Femur (tissue), 1 donor: Measurements from ENCODE around the gene SPATA16.
"Not testable (repeated sequence)": the region's sequence is repeated elsewhere in the genome, so short reads cannot be mapped to it uniquely, and the experiment has no call there.

Source experiments
- DNase-seq: peaks from one replicate; pipeline ENCODE4 v3.0.0-alpha.2; 2017

Gene SPATA16

DNA sequence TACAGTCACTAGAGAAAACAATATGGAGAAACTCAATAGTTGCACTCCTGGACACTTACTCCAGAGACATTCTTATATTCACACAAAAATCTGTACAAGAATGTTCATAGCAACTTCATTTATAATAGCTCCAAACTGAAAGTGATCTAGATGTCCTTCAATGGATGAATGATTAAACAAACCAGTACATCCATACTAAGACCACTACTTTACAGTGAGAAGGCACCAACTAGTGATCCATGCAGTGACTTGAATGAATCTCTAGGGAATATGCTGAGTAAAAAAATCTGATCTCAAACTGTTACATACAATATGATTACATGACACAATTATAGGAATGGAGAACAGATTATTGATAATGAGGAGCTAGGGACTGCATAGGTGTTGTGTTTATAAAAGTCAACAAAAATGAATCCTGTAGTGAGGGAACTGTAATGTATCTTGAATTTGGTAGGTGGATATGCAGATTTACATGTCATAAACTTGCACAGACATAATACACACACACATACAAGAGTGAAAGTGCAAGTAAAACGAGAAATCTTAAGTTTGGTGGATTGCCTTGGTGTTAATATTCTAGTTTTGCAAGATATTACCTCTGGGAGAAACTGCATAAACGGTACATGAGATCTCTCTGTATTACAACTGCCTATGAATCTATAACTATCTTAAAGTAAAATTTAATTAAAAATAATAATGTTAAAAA lies 85.7 kb downstream of the SPATA16 start:
- DNase-seq, result no peak

DNA sequence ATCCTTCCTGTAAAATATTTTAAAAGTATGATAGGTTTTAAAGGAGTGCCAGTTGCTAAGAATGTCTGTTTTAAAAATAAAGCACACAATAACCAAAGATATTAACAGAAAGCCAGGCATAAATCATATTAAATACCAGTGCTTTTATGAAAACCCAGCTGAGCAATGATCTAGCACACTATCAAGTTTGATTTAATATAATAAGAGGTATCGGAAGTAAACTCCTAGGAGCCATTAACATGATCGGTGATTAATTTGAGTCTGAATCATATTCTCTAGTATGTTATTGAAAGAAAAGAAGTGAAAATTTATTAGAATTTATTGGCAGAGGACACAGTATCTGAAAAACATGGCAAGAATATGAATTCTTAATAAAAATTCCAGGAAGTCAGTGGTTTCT lies 91.7 kb downstream of the SPATA16 start:
- DNase-seq, result no peak

DNA sequence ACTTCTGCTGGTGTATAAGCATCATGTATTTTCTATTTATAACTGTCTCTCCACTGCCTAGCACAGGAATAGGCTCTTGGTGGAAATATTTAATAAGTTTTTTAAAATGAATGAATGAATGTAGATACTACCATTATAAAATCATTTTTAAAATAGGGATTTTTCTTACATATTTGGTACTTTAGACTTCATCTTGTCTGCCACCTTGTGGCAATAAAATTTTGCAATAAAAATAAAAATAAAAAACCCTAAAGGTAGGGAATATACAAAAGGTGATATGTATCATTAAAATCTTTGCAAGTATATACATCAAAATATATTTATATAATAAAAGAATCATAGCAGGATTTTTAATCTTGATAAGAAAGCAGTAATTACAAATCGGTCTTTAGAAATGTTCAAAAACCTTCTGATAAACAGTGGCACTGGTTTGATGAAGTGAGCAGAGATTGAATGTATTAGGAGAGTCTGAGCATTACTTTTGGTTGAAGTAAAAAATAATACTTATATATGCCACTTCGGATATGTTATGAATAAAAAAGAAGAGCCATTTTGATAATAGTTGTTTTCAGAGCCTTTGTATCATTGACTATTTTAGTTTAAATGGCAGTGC lies 95.2 kb downstream of the SPATA16 start:
- DNase-seq, result no peak

DNA sequence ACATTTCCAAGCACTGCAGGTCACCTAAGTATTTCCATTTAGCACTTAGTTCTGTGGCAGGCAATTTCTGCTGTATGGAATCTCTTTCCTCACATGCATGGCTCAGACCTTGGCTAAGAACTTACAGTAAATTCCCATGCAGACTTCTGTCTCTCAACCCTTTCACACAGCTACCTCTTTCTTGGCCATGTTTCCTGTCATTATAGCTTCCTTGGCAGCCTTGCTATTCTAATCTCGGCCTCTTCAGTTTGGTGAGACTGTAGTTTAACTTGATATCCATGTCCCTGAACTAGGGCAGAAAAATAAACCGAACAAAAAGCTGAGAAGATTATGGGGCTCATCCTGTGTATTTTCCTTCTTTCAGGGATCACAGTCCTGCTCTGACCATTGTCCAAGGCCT lies 96.0 kb downstream of the SPATA16 start:
- no peak for DNase-seq

DNA sequence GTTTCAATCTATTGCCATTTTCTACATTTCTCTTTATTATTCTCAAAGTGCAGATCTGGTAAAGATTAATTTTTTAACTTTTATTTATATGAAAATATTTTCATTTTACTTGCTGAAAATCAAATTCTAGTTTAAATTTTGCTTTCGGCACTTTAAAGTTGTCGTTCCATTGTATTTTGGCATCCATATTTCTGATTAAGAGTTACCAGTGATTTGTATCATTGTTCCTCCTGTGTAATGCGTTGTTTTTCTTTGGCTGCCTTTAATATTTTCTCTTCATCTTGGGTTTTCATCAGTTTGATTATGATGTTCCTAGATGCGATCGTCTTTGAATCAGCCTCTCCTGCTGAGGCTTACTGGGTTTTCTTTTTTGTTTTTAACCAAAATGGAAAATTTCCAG lies 97.3 kb downstream of the SPATA16 start:
- DNase-seq, result no peak

DNA sequence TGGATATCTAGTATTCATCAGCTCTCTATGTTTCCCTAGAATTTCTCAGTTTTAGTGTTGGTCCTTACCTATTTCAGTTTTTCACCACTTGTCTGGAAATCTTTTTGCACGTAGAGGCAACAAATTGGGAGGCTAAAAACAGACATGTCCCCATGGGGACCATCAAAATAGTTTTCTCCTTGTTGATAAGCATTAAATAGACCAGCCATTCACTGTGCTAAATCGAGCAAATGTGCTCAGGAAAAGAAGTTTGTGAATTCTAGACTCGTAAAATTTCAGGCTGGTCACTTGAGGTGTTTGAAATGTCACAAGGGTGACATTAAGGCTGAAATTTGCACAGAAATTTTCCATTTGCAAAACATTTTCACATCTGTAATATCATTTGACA lies 102.6 kb downstream of the SPATA16 start:
- no peak for DNase-seq

DNA sequence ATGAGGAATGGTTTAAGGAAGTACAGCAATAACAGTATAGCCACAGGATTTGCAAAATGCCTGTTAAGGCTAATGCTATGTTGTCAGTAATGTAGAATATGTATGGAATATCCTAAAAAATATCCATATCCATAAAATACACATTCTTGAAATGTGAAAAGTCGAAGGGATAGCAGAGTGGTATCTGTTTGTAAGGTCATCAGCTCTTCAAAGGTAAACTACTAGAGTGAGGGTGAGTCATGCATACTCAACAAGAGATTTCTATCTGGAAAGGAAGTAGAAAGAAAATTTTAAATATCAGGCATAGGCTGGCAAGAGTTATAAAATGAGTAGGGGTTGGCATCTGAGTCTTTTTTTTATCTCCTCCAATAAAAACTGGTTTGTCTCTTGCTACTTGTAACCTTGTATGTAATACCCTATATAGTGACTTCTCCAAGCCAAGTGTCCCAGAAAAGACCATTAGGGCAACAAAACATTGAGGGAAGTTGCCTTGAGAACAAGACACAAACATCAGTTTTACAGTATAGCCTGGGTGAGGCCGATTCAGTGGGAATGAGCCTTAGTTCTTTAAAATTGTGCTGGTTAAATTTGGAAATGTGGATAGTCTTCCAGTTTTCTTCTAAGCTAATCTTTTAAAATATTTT lies 103.1 kb downstream of the SPATA16 start:
- no peak for DNase-seq

DNA sequence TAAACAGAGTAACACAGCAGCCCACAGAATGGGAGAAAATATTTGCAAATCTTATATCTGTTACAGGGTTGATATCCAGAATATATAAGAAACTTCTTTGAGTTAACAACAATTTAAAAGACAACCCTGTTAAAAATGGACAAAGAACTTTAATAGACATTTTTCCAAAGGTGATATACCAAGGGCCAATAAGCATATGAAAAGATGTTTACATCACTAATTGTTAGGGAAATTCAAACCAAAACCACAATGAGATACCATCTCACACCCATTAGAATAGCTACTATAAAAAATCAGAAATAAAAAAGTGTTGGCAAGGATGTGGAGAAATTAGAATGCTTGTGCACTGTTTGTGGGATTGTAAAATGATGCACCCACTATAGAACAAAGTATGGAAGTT lies 110.8 kb downstream of the SPATA16 start:
- no peak for DNase-seq

DNA sequence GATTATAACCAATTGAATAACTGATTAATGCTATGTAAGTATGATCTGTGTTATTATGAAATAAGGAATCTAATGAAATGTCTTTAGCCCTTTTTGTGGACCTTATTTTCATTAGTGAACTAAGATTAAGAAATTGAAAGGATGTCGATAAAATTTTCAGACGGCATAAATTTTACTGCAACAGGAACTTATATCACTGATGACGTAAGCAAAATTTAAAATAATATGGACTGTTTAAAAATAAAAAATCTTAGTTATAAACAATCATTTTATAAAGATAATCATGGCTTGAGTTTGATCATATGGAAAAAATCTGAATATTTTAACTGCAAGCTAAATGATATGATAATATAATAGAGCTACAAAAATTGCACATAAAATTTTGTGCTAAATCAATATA lies 112.7 kb downstream of the SPATA16 start:
- DNase-seq, result no peak

DNA sequence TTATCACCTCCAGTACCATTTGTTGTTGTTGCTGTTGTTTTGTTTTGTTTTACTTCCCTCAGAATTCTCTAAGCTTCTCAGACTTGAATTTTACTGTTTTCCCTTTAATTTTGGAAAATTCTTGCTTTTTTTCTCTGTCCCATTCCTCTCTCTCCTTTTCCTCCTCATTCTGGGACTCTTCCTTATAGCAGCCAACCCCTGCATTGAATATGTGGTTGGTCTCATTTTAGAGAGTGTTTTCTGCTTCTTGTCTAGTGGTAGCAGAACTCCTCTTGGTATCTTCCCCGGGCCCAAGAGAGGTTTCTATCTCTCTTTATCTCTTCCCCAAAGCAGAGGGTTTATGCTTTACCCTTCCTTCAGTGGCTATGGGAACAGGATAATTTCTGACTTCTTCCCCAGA lies 113.6 kb downstream of the SPATA16 start:
- no peak for DNase-seq

DNA sequence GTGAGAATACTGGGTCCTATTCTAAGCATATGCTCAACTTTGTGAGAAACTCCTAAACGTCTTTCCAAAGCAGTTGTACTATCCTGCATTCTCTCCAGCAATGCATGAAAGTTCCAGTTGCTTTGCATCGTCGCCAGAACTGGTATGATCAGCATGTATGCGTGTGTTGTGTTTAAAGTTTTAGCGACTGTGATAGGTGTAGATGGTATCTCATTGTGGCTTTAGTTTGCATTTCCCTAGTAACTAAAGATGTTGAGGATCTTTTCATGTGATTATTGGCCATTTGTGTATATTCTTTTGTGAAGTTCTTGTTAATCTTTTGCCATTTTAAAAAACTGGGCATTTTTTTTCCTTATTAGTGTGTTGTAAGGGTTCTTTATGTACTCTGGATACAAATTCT lies 115.1 kb downstream of the SPATA16 start:
- no peak for DNase-seq

DNA sequence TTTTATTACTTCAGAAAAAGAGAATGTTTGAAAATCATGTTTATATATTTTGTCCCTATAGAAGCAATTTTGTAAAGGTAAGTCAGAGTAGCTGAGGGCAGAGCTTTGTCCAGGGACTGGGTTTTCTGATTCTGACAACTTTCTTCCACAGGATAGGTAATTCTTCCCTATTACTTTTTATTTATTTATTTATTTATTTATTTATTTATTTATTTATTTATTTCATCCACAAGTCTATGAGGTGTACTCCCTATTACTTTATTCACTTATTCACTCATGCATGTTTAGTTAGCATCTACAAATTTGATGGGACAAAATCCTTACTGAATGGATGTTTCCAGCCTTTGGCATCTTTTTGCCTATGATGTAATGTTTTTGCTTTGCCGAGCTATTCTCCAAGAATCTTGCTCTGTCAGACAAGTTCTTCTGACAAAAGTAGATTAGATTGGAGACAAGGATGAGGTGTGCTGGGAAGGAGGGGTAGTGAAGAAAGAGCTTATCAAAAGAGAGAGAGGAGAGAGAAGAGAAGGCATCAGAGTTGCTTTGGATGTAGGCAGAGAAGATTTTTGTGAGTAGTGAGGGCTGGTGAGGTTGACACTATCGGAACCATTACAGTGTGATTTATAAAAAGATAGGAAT lies 119.4 kb downstream of the SPATA16 start:
- DNase-seq, result no peak

DNA sequence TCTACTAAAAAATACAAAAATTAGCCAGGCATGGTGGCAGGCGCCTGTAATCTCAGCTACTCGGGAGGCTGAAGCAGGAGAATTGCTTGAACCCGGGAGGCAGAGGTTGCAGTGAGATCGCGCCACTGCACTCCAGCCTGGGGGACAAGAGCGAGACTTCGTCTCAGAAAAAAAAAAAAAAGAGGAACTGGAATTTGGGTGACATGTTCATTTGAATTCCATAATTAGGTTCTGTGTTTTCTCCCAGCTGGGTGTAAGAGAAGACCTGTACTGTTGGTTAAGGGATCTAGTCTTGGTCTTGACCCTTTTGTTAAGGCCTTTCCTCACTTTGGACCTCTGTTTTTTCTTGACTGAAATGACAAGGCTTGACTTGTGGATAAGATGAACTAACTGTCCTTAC lies 120.9 kb downstream of the SPATA16 start:
- DNase-seq, result not testable (repeated sequence)

DNA sequence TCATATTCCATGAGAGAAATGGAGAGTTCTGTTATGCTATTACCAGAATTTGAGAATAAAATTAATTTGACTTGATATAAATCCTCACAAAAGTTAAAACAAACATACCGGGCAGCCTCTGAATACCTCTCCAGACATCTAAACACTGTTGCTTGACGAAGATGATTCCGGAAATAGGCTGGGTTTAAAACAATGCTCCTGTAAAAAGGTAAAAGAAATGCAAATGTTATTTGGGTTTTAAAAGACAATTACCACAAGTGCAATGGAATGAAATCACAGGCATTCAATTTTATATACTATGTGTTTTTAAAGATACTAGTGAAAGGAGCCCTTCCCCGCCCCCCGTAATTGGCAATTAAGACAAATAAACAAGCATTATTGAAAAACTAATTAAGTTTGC lies 121.7 kb downstream of the SPATA16 start:
- no peak for DNase-seq

DNA sequence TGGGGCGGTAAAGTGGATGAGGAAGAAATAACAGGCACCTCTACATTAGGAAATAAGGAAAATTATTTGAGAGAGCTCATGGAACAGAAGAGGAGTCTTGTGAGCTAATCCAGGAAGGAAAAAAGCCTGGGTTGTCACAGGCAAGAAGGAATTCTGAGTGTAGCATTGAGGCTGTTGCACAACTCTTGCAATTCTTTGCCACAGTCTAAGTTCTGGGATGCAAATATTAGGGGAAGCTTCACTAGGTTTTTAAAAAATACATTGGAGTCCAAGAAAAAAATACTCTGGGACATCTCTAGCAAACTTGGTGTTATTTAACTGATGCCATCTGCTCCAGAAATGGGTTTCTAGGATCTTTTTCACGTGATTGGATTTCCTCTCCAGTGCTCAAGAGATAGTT lies 122.3 kb downstream of the SPATA16 start:
- DNase-seq, result no peak

DNA sequence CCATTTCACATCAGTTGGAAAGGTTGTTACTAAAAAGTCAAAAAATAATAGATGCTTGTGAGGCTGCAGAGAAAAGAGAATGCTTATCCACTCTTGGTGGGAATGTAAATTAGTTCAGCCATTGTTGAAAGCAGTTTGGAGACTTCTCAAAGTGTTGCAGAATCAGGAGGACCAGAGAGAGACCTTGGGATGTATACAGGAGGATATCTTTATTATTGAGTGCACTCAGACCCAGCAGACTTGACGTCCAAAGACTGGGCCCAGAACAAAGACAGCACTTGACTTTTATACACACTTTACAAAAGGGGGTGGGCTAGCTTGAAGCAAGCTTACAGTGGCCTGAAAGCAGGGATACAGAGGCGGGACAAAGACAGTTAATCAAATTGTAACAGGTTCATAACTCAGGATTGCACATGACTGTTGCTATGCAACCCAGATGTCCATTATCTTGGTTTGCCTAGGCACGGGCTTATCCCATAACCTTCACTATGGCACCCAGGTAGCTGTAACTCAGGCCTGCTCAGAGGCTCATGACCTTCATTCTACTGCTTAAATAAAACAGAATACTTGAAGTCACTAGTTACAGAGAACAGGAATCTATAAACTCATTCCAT lies 127.7 kb downstream of the SPATA16 start:
- DNase-seq, result no peak

DNA sequence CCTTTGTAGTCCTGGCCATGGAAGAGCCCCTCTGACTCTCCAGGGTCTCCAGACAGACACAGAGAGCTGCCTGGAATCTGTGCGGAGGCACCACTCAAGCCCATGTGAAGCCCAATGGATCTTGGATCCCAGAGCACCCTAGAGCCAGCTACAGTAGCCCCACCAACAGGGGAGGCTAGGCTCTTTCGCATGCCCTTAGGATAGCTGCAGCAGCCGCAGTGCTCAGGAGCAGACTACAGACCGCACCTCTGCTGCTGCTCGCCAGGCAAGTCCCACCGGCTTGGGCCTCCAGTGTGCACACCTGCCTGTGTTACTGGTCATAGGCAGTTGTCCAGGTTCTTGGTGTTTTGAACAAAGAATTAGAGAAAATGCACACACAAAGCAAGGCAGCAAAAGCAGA lies 131.6 kb downstream of the SPATA16 start:
- no peak for DNase-seq

DNA sequence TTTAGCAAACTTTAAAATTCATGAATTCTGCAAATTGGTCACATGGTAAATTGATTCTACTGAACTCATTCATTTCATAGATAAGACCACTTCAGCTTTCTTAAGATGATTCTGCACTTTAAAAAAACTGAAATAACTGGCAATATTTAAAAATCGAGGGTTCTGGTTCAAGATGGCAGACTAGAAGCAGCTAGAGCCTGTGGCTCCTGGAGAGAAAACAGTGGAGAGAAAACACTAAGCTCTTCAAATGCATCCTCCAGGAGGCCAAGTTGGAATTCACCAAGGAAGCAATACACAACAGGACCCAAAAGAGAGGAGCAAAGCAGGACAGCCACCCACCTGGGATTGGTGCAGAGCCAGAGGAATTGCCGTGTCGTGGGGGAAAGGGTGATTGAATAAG lies 132.1 kb downstream of the SPATA16 start:
- no peak for DNase-seq

DNA sequence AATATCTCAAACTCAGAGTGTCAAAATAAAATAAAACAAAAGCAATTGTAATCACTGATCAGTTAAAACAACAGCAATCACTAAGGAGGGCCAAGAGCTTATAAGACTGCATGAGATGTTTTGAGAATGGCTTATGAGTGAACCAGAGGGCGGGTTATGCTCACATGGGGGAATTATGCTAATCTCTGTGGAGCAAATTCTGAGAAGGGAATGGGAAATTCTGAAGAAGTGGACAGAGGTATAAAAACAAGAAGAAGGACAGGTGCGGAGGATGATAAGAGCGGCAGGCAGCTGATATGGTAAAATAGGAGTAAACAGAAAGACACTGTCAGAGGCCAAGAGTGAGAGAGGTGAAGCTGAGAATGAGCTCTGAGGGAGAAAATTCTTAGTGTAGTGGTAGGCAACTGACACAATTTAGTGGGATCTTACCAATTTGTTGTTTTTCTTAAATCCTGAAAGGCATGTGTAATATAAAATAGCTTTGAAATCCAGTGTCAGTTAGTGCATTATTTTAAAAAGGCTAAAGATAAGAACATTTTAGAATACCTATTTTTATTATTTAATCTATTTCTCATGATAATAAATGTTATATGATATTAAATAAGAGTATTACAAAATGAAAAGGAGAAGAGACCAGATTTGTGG lies 133.8 kb downstream of the SPATA16 start:
- no peak for DNase-seq

DNA sequence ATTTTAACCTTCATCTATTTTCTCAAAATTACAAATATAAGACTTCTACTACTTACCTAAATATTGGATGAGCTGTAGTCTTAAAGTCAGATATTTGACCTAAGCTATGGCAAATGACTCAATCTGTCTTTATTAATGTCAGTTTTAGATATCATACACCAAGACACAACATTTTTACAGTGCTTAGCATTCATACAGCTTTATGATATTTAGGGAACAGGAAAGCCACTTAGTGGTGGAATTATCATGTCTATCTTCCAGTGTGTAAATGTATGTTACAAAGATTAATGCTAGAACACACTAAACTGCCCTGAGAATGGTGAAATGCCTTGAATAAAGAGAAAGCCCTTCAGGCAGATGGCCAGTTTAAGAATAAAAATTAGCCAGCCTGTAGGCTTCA lies 135.0 kb downstream of the SPATA16 start:
- no peak for DNase-seq

DNA sequence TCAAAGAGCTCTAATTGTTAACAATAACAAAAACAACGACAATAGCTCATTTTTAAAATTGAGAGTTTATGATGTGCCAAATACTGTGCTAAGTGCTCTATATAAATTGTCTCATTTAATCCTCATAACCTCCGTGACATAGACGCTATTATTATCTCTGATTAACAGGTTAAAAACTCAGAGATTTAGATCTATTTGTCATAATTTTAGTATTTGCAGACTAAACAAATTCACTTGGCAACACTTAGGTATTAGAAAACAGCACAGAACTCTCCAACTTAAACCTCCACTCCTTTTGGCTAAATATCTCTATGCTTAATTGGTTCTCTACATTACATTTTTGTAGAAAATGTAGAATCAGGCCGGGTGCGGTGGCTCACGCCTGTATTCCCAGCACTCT lies 136.4 kb downstream of the SPATA16 start:
- no peak for DNase-seq

DNA sequence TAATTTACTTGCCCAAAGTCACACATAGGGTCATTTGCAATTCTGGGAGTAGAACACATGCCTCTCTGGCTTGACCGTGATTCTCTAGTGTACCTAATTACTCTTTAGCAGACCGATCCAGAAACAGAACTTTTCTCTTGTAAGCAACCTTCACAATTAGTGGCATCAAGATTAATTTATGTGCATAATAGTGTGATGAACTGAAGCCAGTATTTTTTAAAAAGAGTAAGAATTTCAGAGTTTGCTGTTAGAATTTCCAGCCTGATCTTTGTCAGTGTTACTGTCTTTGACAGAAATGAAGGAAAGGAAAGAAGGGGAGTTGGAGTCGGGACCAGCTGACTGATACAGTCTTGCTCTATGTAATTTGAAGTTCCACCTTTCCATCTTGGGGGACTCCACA lies 137.1 kb downstream of the SPATA16 start:
- no peak for DNase-seq

DNA sequence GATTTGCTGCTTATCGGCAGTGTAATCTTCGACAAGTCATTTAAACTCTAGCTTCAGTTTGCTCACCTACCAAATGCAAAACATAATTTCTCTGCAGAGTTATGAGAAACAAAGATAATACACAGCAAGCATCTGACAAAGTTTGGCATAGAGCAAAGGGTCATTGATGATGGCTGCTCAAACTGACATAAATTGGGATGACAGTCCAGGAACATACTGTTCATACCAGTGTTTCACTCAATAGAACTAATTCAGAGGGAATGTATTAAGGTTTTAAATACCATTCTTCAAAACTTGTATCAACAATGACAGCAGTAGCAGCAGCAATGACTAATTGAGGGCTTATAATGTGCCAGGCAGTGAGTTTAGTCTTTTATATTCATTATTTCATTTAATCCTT lies 137.6 kb downstream of the SPATA16 start:
- DNase-seq, result no peak
